Endothelial cell (in vitro differentiated cells): Measurements from ENCODE around the gene XBP1. TPM values are rescaled to one million over a fixed set of nuclear protein-coding genes. Genes with fewer than 3 reads are reported as not detected.

Source experiments
- DNase-seq: peaks from one replicate; pipeline ENCODE4 v3.0.0; 2021; ENCODE audit warnings: low spot score
- H3K27ac Mint-ChIP-seq: one replicate; pipeline ENCODE4 v1.8.0; 2021; ENCODE audit warnings: mixed read lengths, inconsistent platforms; ENCODE audit not compliant: unreplicated experiment
- H3K27me3 Mint-ChIP-seq: one replicate; pipeline ENCODE4 v1.8.0; 2021; ENCODE audit warnings: mild to moderate bottlenecking, moderate library complexity, mixed read lengths, inconsistent platforms; ENCODE audit not compliant: unreplicated experiment
- H3K36me3 Mint-ChIP-seq: one replicate; pipeline ENCODE4 v1.8.0; 2021; ENCODE audit warnings: mild to moderate bottlenecking, low read depth, mixed read lengths, inconsistent platforms; ENCODE audit not compliant: unreplicated experiment
- H3K4me1 Mint-ChIP-seq: one replicate; pipeline ENCODE4 v1.8.0; 2021; ENCODE audit warnings: mild to moderate bottlenecking, mixed read lengths, inconsistent platforms; ENCODE audit not compliant: unreplicated experiment
- H3K4me3 Mint-ChIP-seq: one replicate; pipeline ENCODE4 v1.8.0; 2021; ENCODE audit warnings: mild to moderate bottlenecking, mixed read lengths, inconsistent platforms; ENCODE audit not compliant: unreplicated experiment
- H3K9me3 Mint-ChIP-seq: one replicate; pipeline ENCODE4 v1.8.0; 2021; ENCODE audit warnings: mixed read lengths, inconsistent platforms; ENCODE audit not compliant: unreplicated experiment
- total RNA-seq: library from RNA; stranded (reverse); fragmentation: NEBNext Ultra II Directional; extraction: Animal tissue kit (Norgen Biotek cat#: 25700); gene quantifications from one replicate; pipeline ENCODE4 v1.2.1, GENCODE V29; 2021; ENCODE audit not compliant: unreplicated experiment
- TF ChIP-seq, protein P1 (sequence below): fragments of 200-600 bp; sonication (generic); IDR thresholded peaks from one replicate; pipeline ENCODE4 v1.5.0; 2021; ENCODE audit warnings: antibody characterized with exemption; ENCODE audit not compliant: unreplicated experiment

XBP1 gene
- total RNA-seq, 1 donor from 2014 or later = 71.3 TPM

DNA sequence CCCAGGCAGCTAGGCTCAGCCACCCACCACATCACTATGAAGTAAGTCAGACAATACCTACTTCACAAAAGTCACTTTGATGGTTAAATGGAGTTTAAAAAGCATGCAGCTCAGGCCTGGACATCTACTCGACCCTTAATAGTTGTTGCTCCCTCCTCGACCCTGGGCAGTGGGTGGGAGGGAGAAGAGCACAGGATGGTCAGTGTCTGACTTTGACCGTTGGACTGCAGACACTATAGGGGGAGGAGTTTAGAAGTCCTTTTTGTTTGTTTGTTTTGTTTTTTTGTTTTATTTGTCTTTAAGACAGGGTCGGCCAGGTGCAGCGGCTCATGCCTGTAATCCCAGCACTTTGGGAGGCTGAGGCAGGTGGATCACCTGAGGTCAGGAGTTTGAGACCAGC, 38.6 kb upstream of the XBP1 start:
- no peaks in the 10 kb centered on the region for H3K36me3 Mint-ChIP-seq
- H3K4me1 Mint-ChIP-seq = peaks cover 3% of the 10 kb centered on the region
- no peak overlapping the region for H3K27ac Mint-ChIP-seq
- no peaks in the 10 kb centered on the region for H3K27me3 Mint-ChIP-seq
- no peak for DNase-seq
- no peaks in the 10 kb centered on the region for H3K9me3 Mint-ChIP-seq
- TF ChIP-seq, protein P1, sequence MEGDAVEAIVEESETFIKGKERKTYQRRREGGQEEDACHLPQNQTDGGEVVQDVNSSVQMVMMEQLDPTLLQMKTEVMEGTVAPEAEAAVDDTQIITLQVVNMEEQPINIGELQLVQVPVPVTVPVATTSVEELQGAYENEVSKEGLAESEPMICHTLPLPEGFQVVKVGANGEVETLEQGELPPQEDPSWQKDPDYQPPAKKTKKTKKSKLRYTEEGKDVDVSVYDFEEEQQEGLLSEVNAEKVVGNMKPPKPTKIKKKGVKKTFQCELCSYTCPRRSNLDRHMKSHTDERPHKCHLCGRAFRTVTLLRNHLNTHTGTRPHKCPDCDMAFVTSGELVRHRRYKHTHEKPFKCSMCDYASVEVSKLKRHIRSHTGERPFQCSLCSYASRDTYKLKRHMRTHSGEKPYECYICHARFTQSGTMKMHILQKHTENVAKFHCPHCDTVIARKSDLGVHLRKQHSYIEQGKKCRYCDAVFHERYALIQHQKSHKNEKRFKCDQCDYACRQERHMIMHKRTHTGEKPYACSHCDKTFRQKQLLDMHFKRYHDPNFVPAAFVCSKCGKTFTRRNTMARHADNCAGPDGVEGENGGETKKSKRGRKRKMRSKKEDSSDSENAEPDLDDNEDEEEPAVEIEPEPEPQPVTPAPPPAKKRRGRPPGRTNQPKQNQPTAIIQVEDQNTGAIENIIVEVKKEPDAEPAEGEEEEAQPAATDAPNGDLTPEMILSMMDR = no peak
- no peak overlapping the region for H3K4me3 Mint-ChIP-seq

DNA sequence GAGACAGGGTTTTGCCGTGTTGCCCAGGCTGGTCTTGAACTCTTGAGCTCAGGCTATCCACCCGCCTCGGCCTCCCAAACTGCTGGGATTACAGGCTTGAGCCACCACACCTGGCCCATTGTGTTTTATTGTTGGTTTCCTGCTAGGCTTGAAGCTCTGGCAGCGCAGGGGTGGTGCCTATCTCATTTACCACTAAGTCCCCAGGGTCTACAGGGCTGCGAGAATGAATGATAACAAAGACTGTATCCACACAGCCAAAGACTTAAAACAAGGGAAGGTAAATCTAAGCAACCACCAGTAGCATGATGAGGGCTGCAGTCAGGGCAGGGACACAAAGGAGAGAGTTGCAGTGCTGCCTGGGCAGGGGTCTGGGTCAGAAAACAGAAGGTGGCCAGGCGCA, 37.3 kb upstream of the XBP1 start:
- H3K27ac Mint-ChIP-seq = no peak overlapping the region

DNA sequence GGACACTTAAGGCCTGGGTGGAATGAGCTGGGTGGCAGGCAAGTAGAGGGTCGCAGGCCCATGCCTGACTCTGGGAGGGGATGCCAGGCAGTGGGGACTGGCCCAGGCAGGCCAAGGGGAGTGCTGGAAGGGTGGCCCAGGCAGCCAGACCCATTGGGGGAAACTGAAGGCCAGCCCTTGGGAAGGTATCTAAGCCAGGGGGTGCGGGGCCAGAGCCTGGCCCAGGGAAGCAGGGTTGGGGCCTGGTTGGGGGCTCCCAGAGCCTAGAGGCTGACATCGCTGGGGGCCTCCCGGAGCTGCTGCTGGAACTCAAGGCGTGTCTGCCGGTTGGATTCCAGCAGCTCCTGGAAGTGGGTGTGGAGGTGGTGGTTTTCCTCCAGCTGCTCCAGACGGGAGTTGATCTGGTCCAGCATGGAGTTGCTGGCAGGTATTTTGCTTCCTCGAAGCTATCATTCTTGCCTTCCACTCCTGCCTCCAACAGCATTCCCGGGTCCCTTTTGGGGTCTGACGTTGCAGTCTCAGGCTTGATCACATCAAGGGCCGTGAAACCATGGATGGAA, 35.3 kb upstream of the XBP1 start:
- no peaks in the 10 kb centered on the region for H3K27me3 Mint-ChIP-seq
- no peak for DNase-seq
- no peak overlapping the region for H3K4me3 Mint-ChIP-seq
- H3K27ac Mint-ChIP-seq = peak overlapping the region; percentile 42
- peaks cover 3% of the 10 kb centered on the region for H3K4me1 Mint-ChIP-seq
- no peaks in the 10 kb centered on the region for H3K36me3 Mint-ChIP-seq
- TF ChIP-seq, protein P1 = no peak
- no peaks in the 10 kb centered on the region for H3K9me3 Mint-ChIP-seq

More for the DNA sequence above, 37.3 kb upstream of the XBP1 start:
- H3K9me3 Mint-ChIP-seq = no peaks in the 10 kb centered on the region
- peaks cover 3% of the 10 kb centered on the region for H3K4me1 Mint-ChIP-seq
- TF ChIP-seq, protein P1 = no peak
- no peaks in the 10 kb centered on the region for H3K36me3 Mint-ChIP-seq
- H3K27me3 Mint-ChIP-seq = no peaks in the 10 kb centered on the region
- DNase-seq = no peak
- no peak overlapping the region for H3K4me3 Mint-ChIP-seq

DNA sequence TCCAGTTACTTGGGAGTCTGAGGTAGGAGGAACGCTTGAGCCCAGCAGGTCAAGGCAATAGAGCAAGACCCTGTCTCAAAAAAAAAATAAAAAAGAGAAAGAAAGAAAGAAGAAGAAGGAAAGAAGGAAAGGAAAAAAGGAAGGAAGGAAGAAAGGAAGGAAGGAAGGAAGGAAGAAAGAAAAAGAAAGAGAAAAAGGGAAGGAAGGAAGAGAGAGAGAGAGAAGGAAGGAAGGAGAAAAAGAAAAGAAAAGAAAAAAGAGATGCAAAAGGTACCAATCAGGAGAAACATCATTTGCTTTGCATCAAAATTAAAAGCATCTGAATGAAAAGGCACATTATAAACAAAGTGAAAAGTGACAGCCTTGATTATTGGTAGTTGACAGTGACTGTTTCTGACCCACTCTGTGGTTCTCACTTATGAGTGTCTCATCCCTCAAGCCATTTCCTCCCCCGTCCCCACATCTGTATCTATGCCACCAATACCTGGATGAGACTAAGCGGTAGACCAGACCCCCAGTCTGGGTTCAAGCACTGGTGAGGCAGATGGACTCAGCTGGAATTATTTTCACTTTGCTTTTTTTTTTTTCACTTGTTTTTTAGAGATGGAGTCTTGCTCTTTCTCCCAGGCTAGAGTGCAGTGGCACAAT, 33.0 kb upstream of the XBP1 start:
- no peaks in the 10 kb centered on the region for H3K4me1 Mint-ChIP-seq
- H3K4me3 Mint-ChIP-seq = no peak overlapping the region
- DNase-seq = no peak
- no peaks in the 10 kb centered on the region for H3K36me3 Mint-ChIP-seq
- H3K27me3 Mint-ChIP-seq = no peaks in the 10 kb centered on the region
- H3K27ac Mint-ChIP-seq = no peak overlapping the region
- TF ChIP-seq, protein P1 = no peak
- H3K9me3 Mint-ChIP-seq = no peaks in the 10 kb centered on the region

DNA sequence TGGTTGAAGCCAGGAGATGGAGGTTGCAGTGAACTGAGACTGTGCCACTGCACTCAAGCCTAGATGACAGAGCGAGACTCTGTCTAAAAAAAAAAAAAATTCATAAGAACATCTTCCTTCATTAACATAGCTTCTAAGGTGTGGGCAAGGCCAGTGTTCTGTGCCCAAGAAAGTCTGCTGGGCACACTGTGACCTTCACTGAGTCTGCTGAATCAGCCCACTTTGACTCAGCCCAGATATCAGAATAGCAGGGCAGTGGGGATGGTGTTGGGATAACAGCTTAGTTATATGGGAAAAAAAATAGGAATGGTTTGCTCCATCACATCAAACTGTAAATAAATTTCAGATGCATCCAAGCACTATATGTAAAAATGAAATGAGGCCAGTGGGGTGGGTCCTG, 32.4 kb upstream of the XBP1 start:
- Mint-ChIP-seq H3K27me3 (no peaks in the 10 kb centered on the region), H3K27ac (no peak overlapping the region), H3K4me3 (no peak overlapping the region), H3K36me3 (no peaks in the 10 kb centered on the region), H3K9me3 (no peaks in the 10 kb centered on the region), H3K4me1 (no peaks in the 10 kb centered on the region)
- TF ChIP-seq, protein P1 = no peak
- no peak for DNase-seq
